Activated CD4-positive, alpha-beta T cell treated with anti-CD3 and anti-CD28 coated beads, Interleukin-2, Interleukin-4, amounts not matched to agents 100 ng/mL and 50 ng/mL, durations not matched to agents 16 hours and 8 hours (primary cell): ENCODE measurements around the gene HES5.

ENCODE experiments used
- DNase-seq: peaks from one replicate; pipeline ENCODE4 v3.0.0-alpha.2; 2020; ENCODE audit warnings: low spot score

Gene HES5

GRCh38 chr1:2530513-2531361 is 674 bp upstream of the HES5 start:
- no peak for DNase-seq

DNA sequence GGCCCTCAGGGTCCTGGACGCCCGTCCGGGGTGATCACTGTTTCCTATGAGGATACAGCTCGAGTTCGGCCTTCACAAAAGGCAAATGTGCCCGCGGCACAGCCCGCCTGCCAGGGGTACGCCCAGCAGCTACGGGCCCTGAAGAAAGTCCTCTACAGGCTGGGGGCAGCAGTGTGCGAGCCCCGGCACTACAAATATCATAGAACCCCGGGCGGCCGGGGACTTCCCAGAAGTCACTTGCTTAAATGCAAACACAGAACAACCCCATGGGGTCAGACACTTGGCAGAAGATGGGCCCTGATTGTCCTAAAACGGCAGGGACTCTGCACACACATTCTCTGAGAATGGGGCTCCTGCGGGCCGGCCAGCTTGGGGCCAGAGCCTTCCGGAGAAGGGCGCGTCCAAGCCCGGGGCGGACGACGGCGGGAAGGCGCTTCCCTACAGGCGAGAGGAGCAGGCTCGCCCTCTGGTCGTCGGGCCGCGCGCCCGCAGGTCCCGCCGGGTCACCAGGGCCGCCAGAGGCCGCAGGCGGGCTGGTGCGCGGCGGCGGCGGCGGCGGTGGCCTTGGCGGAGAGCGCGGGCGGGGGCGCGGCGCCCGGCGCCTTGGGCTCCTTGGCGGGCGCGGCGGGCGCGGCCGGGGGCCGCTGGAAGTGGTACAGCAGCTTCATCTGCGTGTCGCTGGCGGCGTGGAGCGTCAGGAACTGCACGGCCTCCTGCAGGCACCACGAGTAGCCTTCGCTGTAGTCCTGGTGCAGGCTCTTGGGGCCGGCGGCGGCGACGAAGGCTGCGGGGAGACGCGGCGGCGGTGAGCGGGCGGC is 888 bp downstream of the HES5 start:
- peak; percentile 35 for DNase-seq

- DNase-seq = no peak
Measured at GRCh38 chr1:2528611-2528965, 1.5 kb downstream of the HES5 start.

GRCh38 chr1:2528016-2528415 is 2.0 kb downstream of the HES5 start:
- no peak for DNase-seq

GRCh38 chr1:2527556-2527860 is 2.6 kb downstream of the HES5 start:
- DNase-seq = no peak

DNA sequence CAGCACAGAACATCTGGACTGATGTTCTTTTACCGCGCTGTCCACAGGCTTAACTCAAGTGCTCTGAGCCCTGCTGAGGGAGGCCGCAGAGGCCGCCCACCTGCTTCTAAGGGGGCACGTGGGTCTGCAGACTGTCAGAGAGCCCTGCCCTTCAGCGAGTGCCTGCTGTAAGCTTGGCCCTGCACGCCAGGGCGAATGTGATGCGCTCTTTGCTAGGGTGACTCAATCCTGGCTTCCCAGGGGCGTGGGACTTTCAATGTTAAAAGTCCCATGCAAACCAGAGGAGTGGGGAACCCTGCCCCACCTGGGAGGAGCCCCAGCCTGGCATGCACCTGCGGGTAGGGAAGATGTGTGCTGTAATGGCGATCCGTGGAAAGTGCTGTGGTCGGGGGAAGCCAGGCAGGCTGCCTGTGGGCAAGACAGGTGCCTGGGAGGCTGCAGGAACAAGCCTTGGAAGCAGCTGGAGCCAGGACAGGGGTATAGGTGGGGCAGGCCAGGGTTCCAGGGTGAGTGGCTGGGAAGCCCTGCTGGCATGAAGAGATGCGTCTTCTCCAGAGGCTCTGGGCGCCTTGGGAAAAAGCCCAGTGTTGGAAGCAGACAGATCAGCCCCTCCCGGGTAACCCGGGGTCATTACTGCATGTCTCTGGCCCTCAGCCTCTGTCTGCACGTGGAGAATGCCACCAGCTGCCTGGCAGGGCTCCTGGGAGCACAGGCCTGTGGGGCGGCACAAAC is 3.1 kb downstream of the HES5 start:
- DNase-seq = peak; percentile 74

DNA sequence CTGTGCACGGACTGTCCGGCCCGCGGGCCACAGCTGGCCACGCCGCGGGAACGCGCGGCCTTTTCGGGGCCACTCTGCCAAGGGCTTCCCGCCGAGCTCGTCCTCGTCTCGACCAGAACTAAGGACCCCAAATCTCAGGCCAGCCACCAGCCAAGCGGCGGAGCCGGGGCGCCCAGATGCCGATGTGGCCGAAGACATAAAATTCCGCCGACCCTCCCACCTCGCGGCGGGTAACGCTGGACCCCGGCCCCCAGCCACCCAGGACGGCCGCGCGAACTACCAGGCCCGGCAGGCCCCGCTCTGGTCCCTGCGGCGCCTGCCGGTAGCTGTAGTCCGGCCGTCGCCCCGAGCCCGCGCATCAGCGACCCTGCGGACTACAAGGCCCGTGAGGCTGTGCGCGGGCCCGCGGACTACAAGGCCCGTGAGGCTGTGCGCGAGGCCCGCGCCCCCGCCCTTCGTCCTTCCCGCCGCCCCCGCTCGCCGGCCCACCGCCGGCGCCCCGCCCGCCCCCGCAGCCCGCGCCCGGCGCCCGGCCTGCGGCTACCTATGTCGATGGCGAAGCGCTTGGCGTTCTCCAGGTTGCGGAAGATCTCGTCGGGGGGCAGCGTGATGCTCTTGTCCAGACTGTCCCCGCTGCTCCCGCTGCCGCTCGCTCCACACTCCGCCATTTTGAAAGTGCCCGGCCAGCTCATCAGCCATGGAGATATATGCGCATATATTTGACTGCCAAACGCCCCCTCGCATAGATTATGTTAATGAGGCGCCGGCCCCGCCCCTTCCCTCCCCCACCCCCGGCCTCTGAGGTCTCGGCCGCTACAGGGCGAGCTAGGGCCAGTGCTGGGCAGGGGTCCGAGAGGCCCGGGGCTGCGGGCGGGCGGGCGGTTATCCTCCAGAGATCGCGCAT is 3.9 kb downstream of the HES5 start, which contains the start of gene PANK4:
Gene PANK4 (minus strand): TSS at position 677 of the 904 bp plus-strand sequence. CDS start 9 bp downstream, at position 668.
- peak; percentile 93 for DNase-seq

- no peak for DNase-seq
Measured at GRCh38 chr1:2525572-2525919, 4.5 kb downstream of the HES5 start.

- peak; percentile 51 for DNase-seq
Measured at GRCh38 chr1:2523891-2524609, 6.0 kb downstream of the HES5 start.

- peak; percentile 36 for DNase-seq
Measured at GRCh38 chr1:2523191-2523890, 6.7 kb downstream of the HES5 start.

DNA sequence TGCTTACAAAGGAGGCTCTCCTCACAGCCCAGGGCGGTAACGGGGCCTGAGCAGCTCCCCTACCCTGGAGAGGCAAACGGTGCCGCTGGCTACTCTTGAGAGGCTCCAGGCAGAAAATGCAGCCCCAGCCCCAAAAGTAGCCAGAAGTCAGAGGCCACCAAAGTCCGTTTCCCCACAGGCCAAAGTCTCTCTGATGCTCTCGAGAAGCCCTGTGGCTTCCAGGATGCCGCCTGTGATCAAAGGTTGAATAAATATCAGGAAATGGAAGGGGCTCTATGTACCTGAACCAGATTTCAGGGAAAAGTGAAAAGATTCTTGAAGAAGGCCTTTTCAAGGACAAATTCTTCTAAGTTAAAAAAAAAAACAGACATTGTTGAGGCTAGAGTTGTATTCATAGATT is 7.8 kb downstream of the HES5 start:
- no peak for DNase-seq

DNA sequence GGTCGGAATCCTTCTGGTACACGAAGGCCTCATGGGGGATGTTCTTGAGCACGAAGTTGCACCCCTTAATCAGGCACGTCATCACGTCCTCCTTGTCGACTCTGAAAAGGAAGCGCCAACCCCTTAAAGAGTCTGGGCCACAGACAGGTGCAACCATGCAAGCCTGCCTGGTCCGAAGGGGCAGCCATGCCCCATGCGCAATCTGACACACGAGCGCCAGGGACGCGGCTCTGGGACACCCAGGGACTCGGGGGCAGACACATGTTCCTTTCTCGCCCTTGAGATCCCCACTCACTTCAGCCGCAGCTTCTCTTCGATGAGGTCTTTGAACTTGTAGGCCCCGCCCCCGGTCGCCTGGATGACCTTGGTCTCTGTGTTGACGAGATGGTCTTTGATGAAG is 9.3 kb downstream of the HES5 start:
- DNase-seq = no peak

DNA sequence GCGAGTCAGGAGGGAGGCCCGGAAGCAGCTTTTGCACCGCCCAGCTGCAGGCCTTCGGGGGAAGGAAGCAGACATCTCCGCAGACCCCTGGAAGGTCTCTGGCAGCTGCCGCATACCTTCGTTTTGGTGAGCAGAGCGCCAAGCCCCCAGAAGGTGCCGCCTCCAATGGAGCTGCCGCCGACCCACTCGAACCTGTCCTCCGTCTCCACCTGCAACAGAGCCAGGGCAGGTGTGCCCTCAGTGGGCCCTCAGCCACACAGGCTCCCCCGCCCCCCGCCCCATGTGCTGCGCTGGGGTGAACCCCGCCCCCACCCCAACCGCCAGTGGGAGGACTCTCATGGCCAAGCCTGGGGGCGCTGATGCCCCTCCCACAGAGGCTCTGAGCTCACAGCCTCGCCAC is 9.9 kb downstream of the HES5 start:
- no peak for DNase-seq

DNA sequence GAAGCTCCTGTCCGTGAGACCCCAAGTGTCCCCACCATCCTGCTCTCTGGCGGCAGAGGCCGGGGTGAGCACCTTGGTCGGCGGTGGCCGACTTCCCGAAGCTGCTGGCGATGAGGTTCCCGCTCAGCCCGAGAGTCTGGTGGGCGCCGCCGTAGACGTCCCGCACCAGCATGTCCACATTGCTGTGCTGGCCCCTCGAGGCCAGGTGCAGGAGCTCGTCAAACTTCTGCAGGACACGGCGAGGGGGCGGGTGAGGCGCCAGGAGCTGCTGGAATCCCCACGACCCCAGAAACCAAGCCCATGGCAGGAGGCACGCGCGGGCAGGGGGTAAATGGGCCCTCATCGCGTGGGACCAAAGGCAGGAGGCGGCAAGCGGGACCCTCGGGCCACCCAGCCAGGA is 10.3 kb downstream of the HES5 start:
- no peak for DNase-seq

GRCh38 chr1:2519029-2519685 is 10.9 kb downstream of the HES5 start:
- no peak for DNase-seq

DNA sequence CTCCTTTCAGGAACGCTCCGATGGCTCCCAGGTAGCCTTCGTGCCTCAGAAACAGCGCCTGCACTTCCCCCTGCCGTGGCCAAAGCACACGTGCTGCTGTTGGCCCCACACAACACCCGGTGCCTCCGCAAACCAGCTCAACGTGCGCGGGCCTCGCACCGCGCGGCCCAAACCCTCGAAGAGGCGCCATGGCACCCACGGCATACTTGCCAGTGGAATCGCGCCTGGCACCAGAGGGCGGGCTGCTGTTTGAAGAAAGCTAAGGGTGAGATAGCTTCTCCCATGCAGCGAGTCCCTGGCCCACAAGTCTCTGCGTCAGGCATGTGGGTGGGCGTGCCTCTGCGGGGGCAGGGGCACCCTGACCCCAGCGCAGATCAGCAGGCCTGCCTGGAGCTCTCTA is 11.5 kb downstream of the HES5 start:
- no peak for DNase-seq

DNA sequence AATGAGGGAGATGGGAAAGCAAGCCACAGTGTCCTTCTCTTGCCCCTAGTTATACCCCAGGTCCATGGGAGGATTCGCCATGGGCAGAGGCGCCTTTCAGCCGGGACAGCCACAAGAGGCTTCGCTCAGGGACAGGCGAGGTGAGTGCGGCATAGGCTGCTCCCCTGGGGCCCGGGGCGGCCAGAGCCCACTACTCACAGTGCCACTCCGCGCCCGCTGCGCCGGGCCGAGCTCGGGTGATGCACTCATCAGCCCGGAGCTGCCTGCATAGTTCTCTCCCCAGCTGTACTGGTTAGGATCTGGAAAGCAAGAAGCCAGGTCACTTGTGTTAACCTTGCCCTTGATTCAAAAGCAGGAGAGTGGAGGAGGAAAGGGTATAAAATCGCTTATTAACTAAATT is 12.1 kb downstream of the HES5 start:
- no peak for DNase-seq

DNA sequence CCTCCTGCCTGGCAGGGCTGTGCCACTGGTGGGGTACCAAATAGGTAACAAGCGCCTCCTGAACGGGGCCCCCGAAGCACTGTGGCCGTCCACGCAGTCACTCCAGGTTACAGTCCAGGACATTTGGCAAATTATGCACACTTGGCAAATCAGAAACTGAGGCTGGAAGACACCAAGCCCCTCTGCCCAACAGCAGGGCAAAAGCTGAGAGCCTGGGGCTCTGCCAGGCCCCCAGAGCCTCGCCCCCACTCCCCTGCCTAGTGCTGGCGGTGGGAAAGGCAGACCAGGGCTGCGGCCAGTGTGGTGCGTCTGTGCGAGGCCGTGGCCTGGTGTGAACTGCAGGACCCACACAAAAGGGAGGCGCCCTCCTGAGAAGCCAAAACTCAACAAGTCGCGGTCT is 13.1 kb downstream of the HES5 start:
- no peak for DNase-seq

DNA sequence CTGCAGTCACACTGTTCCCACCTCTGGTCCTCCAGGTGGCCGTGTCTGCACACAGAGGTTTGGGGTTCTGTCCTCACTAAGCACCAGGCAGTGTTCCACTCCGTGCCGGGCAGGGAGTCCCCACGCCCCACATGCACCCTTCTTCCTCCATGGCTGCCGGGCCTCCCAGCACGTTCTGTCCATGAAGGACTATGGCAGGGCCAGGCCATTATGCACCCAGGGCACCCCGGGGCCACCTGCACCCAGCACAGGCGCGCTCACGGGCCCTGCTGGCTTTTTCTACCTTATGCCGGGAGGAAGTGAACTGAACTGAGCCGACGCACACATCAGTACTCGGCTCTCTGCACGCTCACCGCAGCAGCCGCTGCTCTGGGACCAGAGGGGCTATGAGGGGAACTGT is 13.9 kb downstream of the HES5 start:
- DNase-seq = no peak

- no peak for DNase-seq
Measured at GRCh38 chr1:2515763-2516080, 14.3 kb downstream of the HES5 start.
